GM19455 (cell line): ENCODE measurements around the gene CEP95.

Experiments
- ATAC-seq: cut with Tn5 transposase; IDR thresholded peaks from one replicate; pipeline ENCODE4 v1.9.1; 2021; ENCODE audit not compliant: unreplicated experiment

The CEP95 gene

GRCh38 chr17:64496348-64496785 is 10.4 kb upstream of the CEP95 start:
- ATAC-seq = no peak

GRCh38 chr17:64496786-64497564 is 9.8 kb upstream of the CEP95 start, which contains the start of gene POLG2:
POLG2 (minus strand) TSS chr17:64497054; CDS start chr17:64496968, 86 bp downstream.
- peak; percentile 83 for ATAC-seq

GRCh38 chr17:64497565-64498035 is 9.2 kb upstream of the CEP95 start:
- ATAC-seq = no peak

DNA sequence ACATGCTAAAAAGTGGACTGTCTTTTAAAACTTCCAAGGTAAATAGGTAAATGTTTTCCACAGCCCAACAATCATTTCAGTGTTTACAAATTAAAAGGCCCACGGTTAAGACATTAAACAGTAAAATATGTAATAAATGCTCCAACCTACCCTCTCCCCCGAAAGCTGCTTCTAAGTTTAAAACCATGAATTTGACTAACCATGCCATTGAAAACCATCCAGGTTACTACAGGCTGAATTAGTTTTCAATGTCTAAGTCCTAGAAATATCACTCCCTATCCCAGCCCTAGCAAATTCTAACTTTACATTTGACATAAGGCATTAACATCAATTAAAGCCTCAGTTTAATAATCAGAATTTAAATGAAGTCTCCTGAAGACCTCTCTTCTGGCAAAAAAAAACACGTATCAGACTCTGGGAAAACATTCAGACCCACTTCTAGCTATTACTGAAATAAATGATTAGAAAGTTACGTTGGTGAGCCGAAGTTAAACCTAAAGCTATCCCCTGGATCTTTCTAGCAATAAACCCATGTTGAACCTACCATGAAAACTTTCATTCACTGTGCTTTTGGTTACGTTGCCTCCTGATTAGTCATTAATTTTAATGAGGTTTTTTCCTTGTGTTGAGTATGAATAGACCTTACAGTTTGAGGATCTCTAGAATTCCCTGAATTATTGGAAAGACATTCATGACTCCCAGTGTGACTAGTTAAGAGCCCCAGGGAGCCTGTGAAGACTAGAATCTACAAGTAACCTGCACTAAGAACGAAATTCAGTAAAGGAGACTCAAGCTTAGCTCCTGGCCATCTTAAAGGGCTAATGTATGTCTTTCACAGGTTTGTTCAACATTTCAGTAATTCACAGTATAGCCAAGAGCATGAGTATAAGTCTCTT is 8.2 kb upstream of the CEP95 start:
- ATAC-seq = no peak

GRCh38 chr17:64499805-64500486 is 6.8 kb upstream of the CEP95 start:
- ATAC-seq = no peak

DNA sequence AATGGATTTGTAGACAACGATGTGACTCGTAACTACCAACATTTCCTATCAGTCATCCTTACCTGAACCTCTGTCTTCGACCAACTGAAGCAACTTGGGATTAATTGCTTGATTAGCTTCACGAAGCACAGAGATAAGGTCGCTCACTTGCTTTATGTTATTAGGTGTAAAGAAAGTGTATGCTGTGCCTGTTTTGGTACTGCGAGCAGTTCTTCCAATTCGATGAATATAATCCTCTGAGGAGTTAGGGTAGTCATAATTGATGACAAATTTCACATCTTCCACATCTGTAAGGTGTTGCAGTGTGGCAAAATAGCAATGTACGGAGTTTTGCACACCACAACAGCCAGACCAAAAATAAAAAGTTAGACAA is 6.3 kb upstream of the CEP95 start:
- ATAC-seq = no peak

DNA sequence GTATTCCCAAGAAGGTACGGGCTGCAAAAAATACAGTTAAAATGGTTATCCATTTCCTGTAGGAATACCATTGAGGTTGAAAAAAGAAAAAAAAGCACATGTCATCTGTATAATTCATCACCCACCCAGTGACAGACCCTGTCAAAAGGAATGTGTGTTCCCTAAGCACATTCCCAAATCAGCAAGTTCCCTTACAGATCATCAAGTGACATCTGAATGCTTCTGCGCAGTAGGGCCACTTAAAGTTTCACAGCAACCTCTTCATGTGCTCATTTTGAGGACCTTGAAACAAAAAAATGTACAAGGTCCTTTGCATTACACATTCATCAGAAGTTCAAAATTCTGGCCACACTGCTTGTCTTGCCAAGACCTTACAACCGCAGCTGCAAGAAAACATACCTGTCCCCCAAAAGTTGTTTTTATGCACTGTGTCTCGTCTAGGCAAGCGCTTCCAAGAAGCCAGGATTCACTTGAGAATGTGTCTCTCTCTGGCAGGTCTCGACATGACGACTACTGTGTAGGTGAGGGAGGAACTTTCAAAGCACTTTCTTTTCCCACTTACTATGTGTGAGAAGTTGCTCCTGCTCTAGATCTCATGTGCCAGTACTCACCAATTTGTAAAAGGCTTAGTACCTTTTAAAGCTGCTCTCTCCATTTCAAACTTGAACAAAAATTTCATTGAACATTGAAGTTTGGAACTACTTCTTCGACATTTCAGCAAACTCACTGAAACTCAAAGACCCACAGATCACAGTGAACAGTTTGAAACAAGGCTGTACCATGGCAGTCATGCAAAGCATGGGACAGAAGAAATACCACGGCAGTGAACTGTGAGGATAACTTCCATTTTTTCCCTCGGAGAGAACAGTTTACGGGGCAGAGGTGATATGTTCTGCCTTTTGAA is 5.7 kb upstream of the CEP95 start:
- no peak for ATAC-seq

- ATAC-seq = no peak
Observed at GRCh38 chr17:64502021-64502420, 4.8 kb upstream of the CEP95 start.

GRCh38 chr17:64502809-64503208 is 4.0 kb upstream of the CEP95 start:
- ATAC-seq = no peak

DNA sequence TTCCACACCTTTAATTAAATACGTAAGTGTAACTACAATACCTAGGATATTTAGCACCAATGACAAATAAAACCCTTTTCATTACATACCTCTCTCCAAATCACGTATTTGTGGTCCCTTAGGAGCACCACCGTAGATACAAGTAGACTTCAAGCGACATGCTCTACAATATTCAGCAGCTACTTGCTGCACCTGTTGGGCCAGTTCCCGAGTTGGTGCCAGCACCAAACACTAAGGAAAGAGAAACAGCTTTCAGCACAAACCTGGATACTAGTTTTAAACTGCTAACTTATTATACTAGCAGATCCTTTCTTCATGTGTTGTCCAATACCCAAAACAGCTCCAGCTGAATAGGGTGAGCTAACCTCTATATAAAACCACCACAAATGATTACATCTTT is 3.4 kb upstream of the CEP95 start:
- no peak for ATAC-seq

DNA sequence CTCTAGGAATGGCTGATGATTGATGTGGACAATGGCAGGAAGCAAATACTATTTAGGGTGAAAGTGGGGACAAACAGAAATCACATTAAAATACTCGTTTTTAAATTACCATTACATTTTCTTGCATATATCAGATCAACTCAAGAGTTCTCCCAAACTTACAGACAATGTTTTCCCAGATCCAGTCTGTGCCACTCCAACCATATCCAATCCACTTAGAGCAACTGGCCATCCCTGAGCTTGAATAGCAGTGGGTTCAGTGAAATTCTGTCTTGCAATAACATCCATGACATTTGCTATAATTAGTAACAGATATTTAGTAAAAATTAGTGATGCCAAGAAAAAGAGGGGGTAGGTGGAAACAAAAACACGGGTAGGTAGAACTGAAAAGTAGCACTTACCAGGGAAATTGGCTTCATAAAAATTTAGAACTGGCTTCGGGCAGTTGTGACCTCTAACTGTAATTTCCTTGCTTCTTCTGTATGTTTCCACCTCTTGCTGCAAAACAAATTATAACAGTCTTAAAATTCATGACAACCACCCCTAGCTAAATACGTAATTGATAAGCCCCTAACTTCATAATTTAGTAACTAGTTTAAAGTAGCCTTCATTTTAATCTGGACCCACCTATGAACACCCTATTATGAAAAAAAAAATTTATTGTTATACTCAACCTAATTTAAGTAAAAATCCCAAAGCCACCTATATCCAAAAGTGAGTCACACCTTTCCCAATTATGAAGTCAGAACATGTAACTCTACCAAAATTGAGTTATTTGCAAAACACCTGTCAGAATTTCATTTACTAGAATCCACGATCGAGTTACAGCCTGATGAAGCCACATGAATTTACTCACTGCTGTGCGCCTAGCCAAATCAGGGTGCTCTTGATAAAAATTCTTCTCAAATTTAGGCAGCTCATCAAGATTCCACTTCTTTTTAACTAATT is 2.7 kb upstream of the CEP95 start:
- no peak for ATAC-seq

DNA sequence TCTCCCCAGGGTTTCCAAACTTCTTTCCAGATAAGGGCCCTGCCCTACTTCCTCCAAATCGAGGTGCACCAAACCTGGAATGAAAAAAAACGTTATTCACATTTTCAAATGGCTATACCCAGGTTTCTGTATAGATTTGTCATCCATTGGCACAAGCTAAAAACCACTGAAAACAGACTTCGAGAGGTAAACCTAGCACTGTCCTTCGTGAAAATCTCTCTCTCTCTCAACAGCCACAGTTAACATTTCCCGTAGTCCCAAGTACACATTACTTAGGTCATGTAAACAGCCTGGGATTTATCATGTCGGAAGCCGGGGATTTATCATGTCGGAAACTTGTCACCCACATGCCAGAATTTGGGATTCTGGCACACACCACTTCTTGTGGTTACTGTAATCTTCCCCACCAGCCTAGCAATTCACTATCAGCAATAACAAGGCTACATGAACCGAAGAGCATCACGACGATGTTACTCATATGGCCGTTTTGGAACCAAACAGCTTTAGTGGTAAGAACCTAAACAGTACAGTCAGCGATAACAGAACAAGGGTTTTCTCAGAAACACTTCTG is 1.9 kb upstream of the CEP95 start:
- ATAC-seq = no peak

DNA sequence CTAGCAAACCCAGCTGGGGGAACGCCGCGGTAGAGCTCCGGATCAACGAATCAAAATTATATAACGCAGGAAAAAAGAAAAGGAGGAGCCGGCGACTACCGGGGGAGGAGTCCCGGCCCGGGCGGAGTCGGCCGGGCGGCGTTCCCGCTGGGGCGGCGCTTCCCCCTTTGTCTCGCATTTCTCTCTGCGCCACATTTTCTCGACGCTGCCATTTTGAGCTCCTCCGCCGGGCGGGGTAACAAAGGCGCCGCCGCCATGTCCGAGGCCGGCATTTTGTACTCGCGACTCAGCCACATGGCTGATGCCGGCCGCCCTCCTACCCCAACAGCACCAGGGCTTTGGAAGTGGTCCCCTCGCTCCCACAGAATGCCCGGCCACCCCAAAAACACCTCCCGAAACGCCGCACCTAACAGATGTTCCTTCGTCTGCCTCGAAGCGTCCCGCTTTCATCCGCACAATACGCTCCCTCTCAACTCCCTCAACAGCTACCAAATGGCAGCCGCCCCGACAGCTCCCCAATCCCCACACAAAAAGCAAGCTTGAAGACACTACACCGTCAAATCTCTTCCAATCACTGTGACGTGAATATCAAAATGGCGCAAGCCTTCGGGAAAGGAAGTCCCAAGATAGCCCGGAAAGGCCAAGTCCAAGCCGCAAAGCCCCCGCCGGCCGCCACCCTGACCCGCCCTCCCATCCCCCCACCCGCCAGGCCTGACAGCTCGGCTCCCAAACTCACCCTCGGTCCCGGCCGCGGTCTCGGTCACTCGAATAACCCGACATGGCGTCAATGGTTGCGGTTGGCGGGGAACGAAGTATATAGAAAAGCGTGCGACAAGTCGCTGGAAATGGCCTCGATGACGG is 1.2 kb upstream of the CEP95 start:
- ATAC-seq = no peak

DNA sequence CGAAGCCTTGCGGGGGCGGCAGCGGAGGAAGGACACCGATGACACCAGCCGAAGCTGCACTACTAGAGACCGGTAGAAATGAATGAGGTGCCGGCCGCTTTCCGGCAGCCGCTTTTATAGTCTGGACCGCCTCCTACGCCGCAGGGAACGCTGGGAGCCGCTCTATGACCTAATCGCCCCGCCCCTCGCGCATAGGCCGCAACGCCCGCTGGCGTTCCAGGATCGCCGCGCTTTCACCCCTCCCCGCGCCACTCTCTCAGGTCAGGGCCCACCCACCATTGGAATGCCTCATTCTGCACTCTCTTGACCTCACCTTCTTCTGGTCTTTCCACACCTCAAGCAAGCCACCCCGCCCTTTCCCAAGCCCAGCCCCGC is 589 bp upstream of the CEP95 start, which contains the start of gene DDX5:
Gene DDX5, minus strand, starts transcription at position 89 of the 375 bp plus-strand sequence. CDS start 170 bp downstream, outside the sequence.
- ATAC-seq = peak; percentile 56

DNA sequence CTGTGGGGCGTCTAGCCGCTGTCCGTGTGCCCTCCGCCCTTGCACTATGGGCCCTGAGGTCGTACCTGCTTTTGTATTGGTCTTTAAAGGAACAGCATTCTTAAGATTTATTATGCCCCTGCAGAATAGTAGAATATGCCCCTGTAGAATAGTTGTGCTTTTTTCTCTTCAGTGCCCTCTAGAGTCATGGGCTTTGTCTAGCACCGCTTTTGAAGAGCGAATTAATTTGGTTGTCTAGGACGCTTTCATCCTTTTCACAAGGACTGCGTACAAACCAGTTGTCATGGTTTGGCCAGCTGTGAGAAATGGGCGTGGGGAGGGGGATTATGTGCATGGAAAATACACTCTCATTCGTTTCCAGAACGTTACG is 621 bp downstream of the CEP95 start:
- peak; percentile 17 for ATAC-seq

- no peak for ATAC-seq
Observed at GRCh38 chr17:64508683-64509082, 1.9 kb downstream of the CEP95 start.

DNA sequence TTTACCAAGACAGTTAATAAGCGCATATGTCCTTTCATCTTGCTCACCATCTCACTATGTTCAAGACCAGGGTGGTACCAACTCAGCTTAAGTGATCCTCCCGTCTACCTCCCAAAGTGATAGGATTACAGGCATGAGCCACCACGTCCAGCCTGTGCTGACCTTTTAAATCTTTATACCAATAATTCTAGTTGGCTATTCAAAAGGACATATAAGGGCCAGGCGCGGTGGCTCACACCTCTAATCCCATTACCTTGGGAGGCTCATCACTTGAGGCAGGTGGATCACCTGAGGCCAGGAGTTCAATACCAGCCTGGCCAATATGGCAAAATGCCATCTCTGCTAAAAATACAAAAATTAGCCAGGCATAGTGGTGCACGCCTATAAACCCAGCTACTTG is 2.4 kb downstream of the CEP95 start:
- ATAC-seq = no peak

DNA sequence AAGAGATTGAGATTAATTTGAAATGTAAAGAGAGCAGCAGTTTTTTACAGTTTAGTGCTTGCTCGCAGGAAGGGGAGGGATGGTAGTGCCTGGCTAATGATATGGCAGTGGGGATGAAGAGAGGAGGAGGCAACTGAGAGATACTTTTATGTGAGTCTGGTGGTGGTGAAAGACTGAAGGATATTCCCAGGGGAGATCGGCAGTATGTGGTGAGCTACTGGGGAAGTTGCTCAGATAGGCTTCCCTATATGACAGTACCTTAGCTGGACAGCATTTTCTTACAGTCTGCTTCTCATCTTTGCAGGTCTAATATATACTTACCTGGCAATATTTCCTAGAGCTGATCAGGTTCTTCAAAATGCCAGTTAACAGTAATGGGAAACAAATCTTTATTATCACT is 8.6 kb downstream of the CEP95 start:
- no peak for ATAC-seq
